Kidney (tissue), 14 donors: ENCODE measurements around the gene TM2D1. TPM values are rescaled to one million over a fixed set of nuclear protein-coding genes. Genes with fewer than 3 reads are reported as not detected.

Experiments
- DNase-seq, 5 donors: peaks; one replicate each; pipeline ENCODE4 v3.0.0-alpha.2; 2013 to 2020
- FAIRE-seq: peaks from 2 replicates; lab custom pipeline; 2012; peaks lifted over from hg19 to GRCh38; lab: Jason Lieb, UNC
- H3K27ac ChIP-seq, 2 donors: one replicate each; pipeline ENCODE4 v1.7.0; 2013; ENCODE audit warnings: low read depth in 2 of 2, low read length in 2 of 2, inconsistent platforms in 1 of 2
- H3K27me3 ChIP-seq: one replicate; pipeline ENCODE4 v1.7.1; 2013; ENCODE audit warnings: low read length, inconsistent platforms; ENCODE audit not compliant: control insufficient read depth, insufficient read depth
- H3K36me3 ChIP-seq, 3 donors: one replicate each; pipeline versions ENCODE4 v1.7.0 to v1.7.1; 2013; ENCODE audit warnings: low read length in 3 of 3, control low read depth in 1 of 3, inconsistent platforms in 1 of 3; ENCODE audit not compliant: insufficient read depth in 3 of 3, control insufficient read depth in 2 of 3
- H3K4me1 ChIP-seq, 3 donors: one replicate each; pipeline versions ENCODE4 v1.7.0 to v1.7.1; 2013; ENCODE audit warnings: low read length in 3 of 3, inconsistent platforms in 1 of 3, low read depth in 1 of 3; ENCODE audit not compliant: control insufficient read depth in 2 of 3, insufficient read depth in 2 of 3
- H3K4me3 ChIP-seq, 3 donors: one replicate each; pipeline versions ENCODE4 v1.7.0 to v1.8.1; 2013; ENCODE audit warnings: low read length in 3 of 3, control low read depth in 1 of 3, inconsistent platforms in 1 of 3
- H3K9ac ChIP-seq, 3 donors: one replicate each; pipeline versions ENCODE4 v1.7.0 to v1.7.1; 2013; ENCODE audit warnings: low read length in 3 of 3, control low read depth in 1 of 3, inconsistent platforms in 1 of 3
- H3K9me3 ChIP-seq, 3 donors: one replicate each; pipeline versions ENCODE4 v1.7.0 to v1.7.1; 2013; ENCODE audit warnings: low read length in 3 of 3, control low read depth in 1 of 3, inconsistent platforms in 1 of 3; ENCODE audit not compliant: control insufficient read depth in 2 of 3, insufficient read depth in 1 of 3
- intact Hi-C: fragments of 100-400 bp; cut with DNase I; formaldehyde crosslinking; loops from one replicate; pipeline ENCODE4 v1.11.1; 2022
- polyA plus RNA-seq: library from polyadenylated mRNA; stranded (reverse); fragments of 350-450 nt; fragmentation: Illumina TruSeq; extraction: RNeasy Lipid Tissue Mini Kit (QIAGEN cat#74804); gene quantifications from one replicate; pipeline ENCODE4 v1.2.3, GENCODE V29; 2014; ENCODE audit warnings: low read depth, low replicate concordance; ENCODE audit not compliant: insufficient read depth
- total RNA-seq: library from RNA; stranded (reverse); fragmentation: NEBNext Ultra II Directional; extraction: Animal tissue kit (Norgen Biotek cat#: 25700); gene quantifications from one replicate; pipeline ENCODE4 v1.2.1, GENCODE V29; 2021
- TF ChIP-seq, protein P1 (sequence below): IDR thresholded peaks from 3 replicates; pipeline ENCODE4 v1.5.1; 2012; ENCODE audit warnings: mild to moderate bottlenecking, moderate library complexity, borderline replicate concordance; ENCODE audit not compliant: insufficient read depth; ENCODE audit errors: extremely low read depth
- donor health status: control.
- donor health status: control.
- donor health status: control.
- donor health status: control.
- donor health status: control.
- donor health status: DM: yes; HTN: yes; CAD: no.
- donor health status: Normal renal cell carcinoma (clear cell type).

TM2D1 gene
- total and polyA plus RNA-seq, 2 donors from 2014 or later = 49.6 to 52.6 TPM

DNA sequence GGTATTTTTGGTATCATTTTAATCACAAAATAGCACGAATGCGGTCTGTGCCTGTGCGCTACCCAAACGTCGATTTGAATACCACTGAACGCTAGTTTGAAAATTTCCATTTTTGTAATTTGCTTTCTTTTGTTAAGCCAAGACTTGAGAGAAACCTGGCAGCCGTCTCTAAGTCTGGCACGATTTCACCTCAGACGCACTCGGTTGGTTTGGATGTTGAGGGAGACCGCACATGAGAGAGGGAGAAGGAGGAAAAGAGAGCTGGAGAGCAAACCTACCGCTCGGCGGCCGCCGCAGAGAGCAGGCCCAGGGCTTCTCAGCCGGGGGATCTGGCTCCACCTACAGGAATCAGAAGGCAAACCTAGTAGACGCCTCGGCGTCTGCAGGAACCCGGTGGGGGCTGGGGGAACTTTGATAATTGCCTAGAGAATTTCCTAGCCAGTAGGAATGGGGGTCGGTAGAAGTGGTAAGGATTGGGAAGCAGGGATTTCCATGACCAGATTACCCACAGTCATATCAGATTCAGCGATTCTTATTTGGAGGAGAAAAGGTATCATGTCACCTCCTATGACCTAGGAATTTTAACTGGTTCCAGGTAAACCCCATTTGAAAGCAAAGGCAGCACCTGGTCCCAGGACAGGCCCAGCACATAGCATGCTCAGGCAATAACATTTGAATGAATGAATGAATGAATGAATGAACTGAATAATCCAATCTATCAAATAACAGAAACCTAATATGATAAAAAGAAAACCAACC is 83.2 kb downstream of the TM2D1 start:
- FAIRE-seq = no peak
- TF ChIP-seq, protein P1, sequence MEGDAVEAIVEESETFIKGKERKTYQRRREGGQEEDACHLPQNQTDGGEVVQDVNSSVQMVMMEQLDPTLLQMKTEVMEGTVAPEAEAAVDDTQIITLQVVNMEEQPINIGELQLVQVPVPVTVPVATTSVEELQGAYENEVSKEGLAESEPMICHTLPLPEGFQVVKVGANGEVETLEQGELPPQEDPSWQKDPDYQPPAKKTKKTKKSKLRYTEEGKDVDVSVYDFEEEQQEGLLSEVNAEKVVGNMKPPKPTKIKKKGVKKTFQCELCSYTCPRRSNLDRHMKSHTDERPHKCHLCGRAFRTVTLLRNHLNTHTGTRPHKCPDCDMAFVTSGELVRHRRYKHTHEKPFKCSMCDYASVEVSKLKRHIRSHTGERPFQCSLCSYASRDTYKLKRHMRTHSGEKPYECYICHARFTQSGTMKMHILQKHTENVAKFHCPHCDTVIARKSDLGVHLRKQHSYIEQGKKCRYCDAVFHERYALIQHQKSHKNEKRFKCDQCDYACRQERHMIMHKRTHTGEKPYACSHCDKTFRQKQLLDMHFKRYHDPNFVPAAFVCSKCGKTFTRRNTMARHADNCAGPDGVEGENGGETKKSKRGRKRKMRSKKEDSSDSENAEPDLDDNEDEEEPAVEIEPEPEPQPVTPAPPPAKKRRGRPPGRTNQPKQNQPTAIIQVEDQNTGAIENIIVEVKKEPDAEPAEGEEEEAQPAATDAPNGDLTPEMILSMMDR = peak; percentile 63
- no peak overlapping the region for H3K9ac ChIP-seq
- peaks cover 0 to 3% (median 0%) of the 10 kb centered on the region in 3 donors for H3K4me1 ChIP-seq
- no peak overlapping the region for H3K27ac ChIP-seq
- H3K4me3 ChIP-seq = peak overlapping the region in 1 of 3 donors; percentile 30
- intact Hi-C loops = no loop called here
- DNase-seq = peak; percentile 37 to 87 (median 65)
- H3K36me3 ChIP-seq = no peaks in the 10 kb centered on the region
- no peaks in the 10 kb centered on the region for H3K9me3 ChIP-seq
- H3K27me3 ChIP-seq = no peaks in the 10 kb centered on the region

DNA sequence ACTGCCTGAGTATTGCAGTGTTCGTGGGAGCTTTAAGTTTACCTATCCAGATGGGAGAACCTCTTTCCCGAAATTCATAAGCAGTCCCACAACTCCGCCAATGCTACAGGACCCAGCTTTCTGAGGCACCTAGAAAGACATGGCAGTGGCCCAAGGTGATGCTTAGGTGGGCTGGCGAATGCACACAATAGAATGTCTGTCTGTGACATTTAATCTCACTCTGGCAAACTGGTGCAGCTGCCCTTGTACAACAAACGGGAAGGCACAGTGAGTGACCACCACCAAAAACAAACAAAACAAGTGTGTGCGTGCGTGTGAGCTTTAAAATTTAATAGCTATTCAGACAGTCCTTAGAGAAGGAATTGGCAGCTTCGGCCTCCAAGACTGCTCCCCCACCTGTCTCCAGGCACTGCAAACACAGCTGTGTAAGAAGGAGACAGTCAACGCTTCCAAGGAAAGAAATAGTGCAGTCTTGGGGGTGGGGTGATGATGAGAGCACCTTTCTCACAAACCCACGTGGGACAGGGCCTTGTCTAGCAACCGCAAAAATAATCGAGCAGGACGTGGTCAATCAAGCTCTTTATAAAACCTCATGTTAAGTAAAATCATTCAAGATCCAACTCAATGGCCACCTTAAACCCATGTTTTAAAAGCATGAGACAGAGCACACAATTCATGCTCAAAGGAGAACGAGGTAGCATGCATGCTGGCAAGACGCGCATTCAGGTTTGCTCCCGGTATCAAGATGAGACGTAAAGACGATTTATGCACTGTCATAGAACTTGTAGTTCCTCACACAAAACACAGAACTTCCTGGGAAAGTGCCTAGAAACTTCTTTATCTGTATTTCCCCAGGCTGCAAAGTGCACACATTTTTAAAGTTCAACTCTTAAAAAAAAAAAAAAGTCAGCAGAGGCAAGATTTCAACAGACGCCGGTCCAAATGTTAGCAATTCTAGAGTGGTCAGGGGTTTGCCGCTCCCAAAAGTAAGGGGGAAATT is 84.1 kb downstream of the TM2D1 start:
- H3K9me3 ChIP-seq = no peaks in the 10 kb centered on the region
- TF ChIP-seq, protein P1 = no peak
- FAIRE-seq = no peak
- intact Hi-C loops = no loop called here
- peak overlapping the region in 1 of 3 donors; percentile 30 for H3K4me3 ChIP-seq
- H3K4me1 ChIP-seq = peaks cover 0 to 3% (median 0%) of the 10 kb centered on the region in 3 donors
- H3K27ac ChIP-seq = no peak overlapping the region
- H3K27me3 ChIP-seq = no peaks in the 10 kb centered on the region
- H3K9ac ChIP-seq = no peak overlapping the region
- no peaks in the 10 kb centered on the region for H3K36me3 ChIP-seq
- peak in 1 of 5 donors; percentile 24 for DNase-seq

DNA sequence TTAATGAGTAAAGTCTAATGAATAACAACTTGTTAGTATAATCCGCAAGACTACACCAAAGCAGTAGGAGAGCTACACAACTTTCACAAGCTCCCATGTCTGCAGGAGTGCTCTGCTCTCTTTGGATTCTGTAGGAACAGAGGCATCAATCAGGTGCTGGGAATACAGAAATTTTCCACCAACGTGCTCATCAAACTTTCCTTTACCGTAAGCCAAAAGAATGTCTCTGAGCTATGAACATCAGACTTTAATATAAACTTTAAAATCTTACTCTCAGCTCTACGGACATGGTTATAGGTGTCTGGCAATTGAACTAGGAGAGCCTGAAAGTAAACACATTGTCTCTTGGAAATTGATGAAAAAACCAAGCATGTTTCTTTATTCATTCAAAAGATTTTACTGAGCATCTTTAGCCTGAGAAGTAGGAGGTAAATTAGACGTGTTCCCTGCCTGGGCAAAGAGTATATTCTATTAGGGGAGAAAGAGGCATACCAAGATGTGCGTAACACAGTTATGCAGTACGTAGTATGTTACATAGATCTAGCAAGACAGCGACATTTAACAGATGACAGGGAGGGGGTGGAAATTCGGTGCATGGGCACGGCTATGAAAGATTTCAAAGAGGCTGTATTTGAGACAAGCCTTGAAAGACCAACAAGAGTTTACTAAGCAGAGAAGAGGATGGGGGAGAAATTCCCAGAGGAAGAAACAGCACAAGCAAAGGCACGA is 85.2 kb downstream of the TM2D1 start:
- peak overlapping the region; percentile 17 to 50 for H3K27ac ChIP-seq
- no peak for FAIRE-seq
- intact Hi-C loops = no loop called here
- no peak overlapping the region for H3K9ac ChIP-seq
- DNase-seq = no peak
- H3K9me3 ChIP-seq = no peaks in the 10 kb centered on the region
- H3K36me3 ChIP-seq = no peaks in the 10 kb centered on the region
- TF ChIP-seq, protein P1 = no peak
- peaks cover 0 to 3% (median 0%) of the 10 kb centered on the region in 3 donors for H3K4me1 ChIP-seq
- H3K4me3 ChIP-seq = no peak overlapping the region
- no peaks in the 10 kb centered on the region for H3K27me3 ChIP-seq
